HCT116 (cell line): ENCODE results near the gene NPSR1. TPM values are rescaled to one million over a fixed set of nuclear protein-coding genes. Genes with fewer than 3 reads are reported as not detected.

Experiments used
- ATAC-seq: fragments of 200-7000 bp; cut with Tn5 transposase; 2 replicates; pipeline ENCODE4 v1.9.1; 2020; ENCODE audit warnings: mild to moderate bottlenecking, moderate library complexity
- BruUV-seq: library from RNA; stranded (reverse); fragments of 400-500 nt; replicated peaks from 2 replicates; lab custom pipeline; 2021; lab: Mats Ljungman, UMichigan
- CTCF ChIA-PET: fragments of 300-600 bp; sonication (Branson Sonifier 250); formaldehyde crosslinking; loops from one replicate; lab custom pipeline; 2021; ENCODE audit warnings: antibody characterized with exemption; lab: Charles Lee
- POLR2A ChIA-PET: fragments of 300-600, 350-600 bp; sonication (Branson Sonifier 250); formaldehyde crosslinking; loops from one replicate; lab custom pipeline; 2021; ENCODE audit warnings: antibody characterized with exemption; lab: Charles Lee
- RAD21 ChIA-PET, 2 experiments: fragments of 300-600 bp; sonication (Branson Sonifier 250); formaldehyde crosslinking; loops; one replicate each; lab custom pipeline; 2023; ENCODE audit warnings: low total read pairs in 2 of 2; ENCODE audit not compliant: uncharacterized antibody in 2 of 2, unreplicated experiment in 2 of 2, low non-redundant PET in 1 of 2; lab: Charles Lee
- DNase-seq: peaks from one replicate; pipeline ENCODE4 v3.0.0-alpha.2; 2010; ENCODE audit warnings: low read depth, low spot score
- H2AFZ ChIP-seq: fragments of 200-600 bp; shearing (Covaris generic), sonication (generic); 2 replicates; pipeline ENCODE4 v1.6.1; 2017; ENCODE audit warnings: low read depth, mixed run types, mixed read lengths, antibody characterized with exemption, low read length; ENCODE audit not compliant: poor library complexity, severe bottlenecking
- H3K27ac ChIP-seq: 2 replicates; pipeline ENCODE4 v1.5.1; 2012; ENCODE audit warnings: low read depth, low read length
- H3K27me3 ChIP-seq: fragments of 200-600 bp; sonication (generic); 2 replicates; pipeline ENCODE4 v1.6.1; 2016; ENCODE audit warnings: mixed run types, low read length, mixed read lengths; ENCODE audit not compliant: insufficient read depth
- H3K36me3 ChIP-seq, 2 experiments: fragments of 200-500 bp in 1 of 2; fragments of 200-600 bp in 1 of 2; sonication (Bioruptor generic) in 1 of 2; sonication (generic) in 1 of 2; 2 replicates each; pipeline versions ENCODE4 v1.5.1 to v1.6.1; 2014 to 2016; ENCODE audit warnings: low read length in 2 of 2, inconsistent platforms in 1 of 2, mixed read lengths in 1 of 2, mixed run types in 1 of 2; ENCODE audit not compliant: insufficient read depth in 2 of 2, control insufficient read depth in 1 of 2
- H3K4me1 ChIP-seq, 2 experiments: fragments of 200-600 bp in 1 of 2; sonication (generic) in 1 of 2; 2 replicates each; pipeline versions ENCODE4 v1.5.1 to v1.6.1; 2012 to 2017; ENCODE audit warnings: low read length in 2 of 2, inconsistent platforms in 1 of 2, mild to moderate bottlenecking in 1 of 2, mixed read lengths in 1 of 2, mixed run types in 1 of 2, moderate library complexity in 1 of 2; ENCODE audit not compliant: insufficient read depth in 2 of 2, control insufficient read depth in 1 of 2
- H3K4me2 ChIP-seq: fragments of 200-600 bp; sonication (generic); 2 replicates; pipeline ENCODE4 v1.6.1; 2017; ENCODE audit warnings: mixed run types, low read length, mixed read lengths
- H3K4me3 ChIP-seq, 2 experiments: fragments of 200-600 bp in 1 of 2; sonication (generic) in 1 of 2; replicated peaks in 1 of 2; 2 replicates each; pipeline ENCODE4 v1.5.1; 2011 to 2016; ENCODE audit warnings: low read length in 2 of 2, control low read depth in 1 of 2, low read depth in 1 of 2, mild to moderate bottlenecking in 1 of 2, mixed read lengths in 1 of 2, mixed run types in 1 of 2
- H3K79me2 ChIP-seq: fragments of 200-600 bp; sonication (generic); 2 replicates; pipeline ENCODE4 v1.6.1; 2017; ENCODE audit warnings: mild to moderate bottlenecking, mixed run types, low read length, moderate library complexity, mixed read lengths; ENCODE audit not compliant: insufficient read depth
- H3K9ac ChIP-seq: fragments of 200-600 bp; sonication (generic); 2 replicates; pipeline ENCODE4 v1.6.1; 2016; ENCODE audit warnings: low read length, mixed read lengths
- H3K9me2 ChIP-seq: fragments of 200-600 bp; sonication (generic), shearing (Covaris generic); 2 replicates; pipeline ENCODE4 v1.6.1; 2017; ENCODE audit warnings: mixed run types, mild to moderate bottlenecking, moderate library complexity; ENCODE audit not compliant: insufficient read depth
- H3K9me3 ChIP-seq, 2 experiments: fragments of 200-500 bp in 1 of 2; fragments of 200-600 bp in 1 of 2; sonication (Bioruptor generic) in 1 of 2; sonication (generic) in 1 of 2; 2 replicates each; pipeline ENCODE4 v1.6.1; 2014 to 2017; ENCODE audit warnings: low read length in 2 of 2, mixed read lengths in 2 of 2, inconsistent platforms in 1 of 2, low read depth in 1 of 2, mild to moderate bottlenecking in 1 of 2, mixed run types in 1 of 2, moderate library complexity in 1 of 2; ENCODE audit not compliant: control insufficient read depth in 1 of 2, insufficient read depth in 1 of 2
- H4K20me1 ChIP-seq: fragments of 200-600 bp; sonication (generic), shearing (Covaris generic); 2 replicates; pipeline ENCODE4 v1.6.1; 2017; ENCODE audit warnings: mixed run types, mild to moderate bottlenecking, moderate library complexity; ENCODE audit not compliant: insufficient read depth
- CEBPB ChIP-seq: IDR thresholded peaks from 2 replicates; pipeline ENCODE4 v1.6.1; 2012; ENCODE audit warnings: low read depth
- EGR1 ChIP-seq: IDR thresholded peaks from 2 replicates; pipeline ENCODE4 v1.6.1; 2012; ENCODE audit warnings: low read depth
- ELF1 ChIP-seq: IDR thresholded peaks from 2 replicates; pipeline ENCODE4 v1.6.1; 2012; ENCODE audit warnings: low read depth, borderline replicate concordance
- POLR2AphosphoS5 ChIP-seq: IDR thresholded peaks from 2 replicates; pipeline ENCODE4 v1.6.1; 2011; ENCODE audit warnings: mild to moderate bottlenecking, low read depth, low read length, moderate library complexity
- RAD21 ChIP-seq: IDR thresholded peaks from 2 replicates; pipeline ENCODE4 v1.6.1; 2012; ENCODE audit warnings: low read depth, mild to moderate bottlenecking
- SP1 ChIP-seq: IDR thresholded peaks from 2 replicates; pipeline ENCODE4 v1.6.1; 2012; ENCODE audit warnings: low read depth
- TCF7L2 ChIP-seq: IDR thresholded peaks from 2 replicates; pipeline ENCODE4 v1.7.0; 2011; ENCODE audit warnings: borderline replicate concordance, inconsistent platforms; ENCODE audit not compliant: insufficient read depth, insufficient read length; ENCODE audit errors: extremely low read depth
- YY1 ChIP-seq: IDR thresholded peaks from 2 replicates; pipeline ENCODE4 v1.6.1; 2011; ENCODE audit warnings: low read length, low read depth, moderate library complexity, mild to moderate bottlenecking; ENCODE audit not compliant: insufficient replicate concordance; ENCODE audit errors: extremely low read depth
- ZFX ChIP-seq: fragments of 450-650 bp; IDR thresholded peaks from 2 replicates; pipeline ENCODE4 v1.6.1; 2017
- intact Hi-C: fragments of 100-400 bp; cut with micrococcal nuclease; formaldehyde crosslinking; loops from 2 replicates; pipeline ENCODE4 v1.10.0; 2022
- total RNA-seq: library from RNA; stranded (reverse); gene quantifications from one replicate; pipeline ENCODE4 v1.2.1, GENCODE V29; 2021; ENCODE audit not compliant: unreplicated experiment
- TF ChIP-seq, protein P1 (sequence below), 3 experiments: fragments of 200-600 bp in 1 of 3; sonication (generic) in 1 of 3; IDR thresholded peaks in 2 of 3; conservative IDR thresholded peaks in 1 of 3; 2 replicates each; pipeline ENCODE4 v1.5.1; 2012 to 2017; ENCODE audit warnings: low read depth in 2 of 3, low read length in 2 of 3, antibody characterized with exemption in 1 of 3, borderline replicate concordance in 1 of 3, control low read depth in 1 of 3, mild to moderate bottlenecking in 1 of 3, mixed read lengths in 1 of 3, mixed run types in 1 of 3, moderate library complexity in 1 of 3; ENCODE audit not compliant: insufficient read depth in 1 of 3
- TF ChIP-seq, protein P2 (sequence below): IDR thresholded peaks from 2 replicates; pipeline ENCODE4 v1.6.1; 2012
- TF ChIP-seq, protein P3 (sequence below): IDR thresholded peaks from 2 replicates; pipeline ENCODE4 v1.6.1; 2011; ENCODE audit warnings: mild to moderate bottlenecking, low read length, moderate library complexity; ENCODE audit not compliant: insufficient replicate concordance; ENCODE audit errors: extremely low read depth

NPSR1 gene
- total RNA-seq, 1 experiment from 2014 or later, result not detected

DNA sequence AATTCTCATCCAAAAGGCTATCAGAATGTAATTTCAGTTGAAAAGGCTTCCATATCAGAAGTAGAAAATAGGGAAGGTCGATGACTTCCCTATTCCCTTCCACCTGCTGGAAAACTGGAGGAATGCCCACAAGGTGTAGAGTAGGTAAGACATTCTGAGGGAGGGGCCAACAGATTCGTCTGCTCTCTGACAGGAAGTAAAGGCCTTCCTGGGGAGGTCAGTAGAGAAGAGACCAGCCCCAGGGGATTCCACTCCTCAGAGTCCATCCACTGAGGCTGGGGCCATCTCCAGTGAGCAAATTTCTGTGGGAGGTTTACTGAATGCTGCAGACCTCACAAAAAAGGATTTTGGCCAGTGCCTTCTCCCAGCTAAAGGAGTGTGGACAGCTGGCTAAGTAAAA, 19.5 kb downstream of the NPSR1 start:
- Histone ChIP-seq H4K20me1 (no peaks in the 10 kb centered on the region), H3K9me2 (no peaks in the 10 kb centered on the region), H3K4me2 (no peak overlapping the region), H3K36me3 (no peaks in the 10 kb centered on the region), H3K9me3 (no peaks in the 10 kb centered on the region), H3K27me3 (no peaks in the 10 kb centered on the region), H3K79me2 (no peaks in the 10 kb centered on the region), H3K4me3 (no peak overlapping the region), H2AFZ (no peak overlapping the region), H3K27ac (no peak overlapping the region), H3K4me1 (no peaks in the 10 kb centered on the region), H3K9ac (no peak overlapping the region)
- ChIA-PET POLR2A (no interaction called here), CTCF (no interaction called here), RAD21 (interaction anchor here in 1 of 2 experiments (0.6 kb wide), 1 partner anchor 748 kb away, joined by 3 read pairs; no protein-coding TSS in a partner anchor)
- ATAC-seq (no peak; the same call in 1 of the 2 replicates), DNase-seq (no peak)
- no peak for TF ChIP-seq TCF7L2
- TF ChIP-seq, protein P1, sequence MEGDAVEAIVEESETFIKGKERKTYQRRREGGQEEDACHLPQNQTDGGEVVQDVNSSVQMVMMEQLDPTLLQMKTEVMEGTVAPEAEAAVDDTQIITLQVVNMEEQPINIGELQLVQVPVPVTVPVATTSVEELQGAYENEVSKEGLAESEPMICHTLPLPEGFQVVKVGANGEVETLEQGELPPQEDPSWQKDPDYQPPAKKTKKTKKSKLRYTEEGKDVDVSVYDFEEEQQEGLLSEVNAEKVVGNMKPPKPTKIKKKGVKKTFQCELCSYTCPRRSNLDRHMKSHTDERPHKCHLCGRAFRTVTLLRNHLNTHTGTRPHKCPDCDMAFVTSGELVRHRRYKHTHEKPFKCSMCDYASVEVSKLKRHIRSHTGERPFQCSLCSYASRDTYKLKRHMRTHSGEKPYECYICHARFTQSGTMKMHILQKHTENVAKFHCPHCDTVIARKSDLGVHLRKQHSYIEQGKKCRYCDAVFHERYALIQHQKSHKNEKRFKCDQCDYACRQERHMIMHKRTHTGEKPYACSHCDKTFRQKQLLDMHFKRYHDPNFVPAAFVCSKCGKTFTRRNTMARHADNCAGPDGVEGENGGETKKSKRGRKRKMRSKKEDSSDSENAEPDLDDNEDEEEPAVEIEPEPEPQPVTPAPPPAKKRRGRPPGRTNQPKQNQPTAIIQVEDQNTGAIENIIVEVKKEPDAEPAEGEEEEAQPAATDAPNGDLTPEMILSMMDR (IDR thresholded peaks at IDR 0.05 in 2 of 3, conservative IDR thresholded peaks at IDR 0.05 in 1 of 3; ENCODE audit: borderline replicate concordance in 1 of 3, insufficient read depth in 1 of 3, low read depth in 2 of 3, low read length in 2 of 3), result no peak
- TF ChIP-seq RAD21, result no peak
- TF ChIP-seq CEBPB, result no peak
- TF ChIP-seq SP1, result no peak
- TF ChIP-seq, protein P2, sequence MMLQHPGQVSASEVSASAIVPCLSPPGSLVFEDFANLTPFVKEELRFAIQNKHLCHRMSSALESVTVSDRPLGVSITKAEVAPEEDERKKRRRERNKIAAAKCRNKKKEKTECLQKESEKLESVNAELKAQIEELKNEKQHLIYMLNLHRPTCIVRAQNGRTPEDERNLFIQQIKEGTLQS, result no peak
- TF ChIP-seq, protein P3, sequence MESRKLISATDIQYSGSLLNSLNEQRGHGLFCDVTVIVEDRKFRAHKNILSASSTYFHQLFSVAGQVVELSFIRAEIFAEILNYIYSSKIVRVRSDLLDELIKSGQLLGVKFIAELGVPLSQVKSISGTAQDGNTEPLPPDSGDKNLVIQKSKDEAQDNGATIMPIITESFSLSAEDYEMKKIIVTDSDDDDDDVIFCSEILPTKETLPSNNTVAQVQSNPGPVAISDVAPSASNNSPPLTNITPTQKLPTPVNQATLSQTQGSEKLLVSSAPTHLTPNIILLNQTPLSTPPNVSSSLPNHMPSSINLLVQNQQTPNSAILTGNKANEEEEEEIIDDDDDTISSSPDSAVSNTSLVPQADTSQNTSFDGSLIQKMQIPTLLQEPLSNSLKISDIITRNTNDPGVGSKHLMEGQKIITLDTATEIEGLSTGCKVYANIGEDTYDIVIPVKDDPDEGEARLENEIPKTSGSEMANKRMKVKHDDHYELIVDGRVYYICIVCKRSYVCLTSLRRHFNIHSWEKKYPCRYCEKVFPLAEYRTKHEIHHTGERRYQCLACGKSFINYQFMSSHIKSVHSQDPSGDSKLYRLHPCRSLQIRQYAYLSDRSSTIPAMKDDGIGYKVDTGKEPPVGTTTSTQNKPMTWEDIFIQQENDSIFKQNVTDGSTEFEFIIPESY, result no peak
- TF ChIP-seq YY1, result no peak
- no peak for TF ChIP-seq POLR2AphosphoS5
- TF ChIP-seq ZFX, result no peak
- TF ChIP-seq EGR1, result no peak
- no peak for TF ChIP-seq ELF1
- no TSS peak for BruUV-seq
- intact Hi-C loops, result loop anchor here (10.0 kb wide), 1 partner anchor 357 kb away; the partner anchor contains the start of gene DPY19L1
